DMS 273 (cell line): ENCODE data around the gene NNMT.

Experiments
- DNase-seq: peaks from one replicate; lab custom pipeline; 2025; ENCODE audit not compliant: unreplicated experiment; lab: John Stamatoyannopoulos, UW

Gene NNMT

DNA sequence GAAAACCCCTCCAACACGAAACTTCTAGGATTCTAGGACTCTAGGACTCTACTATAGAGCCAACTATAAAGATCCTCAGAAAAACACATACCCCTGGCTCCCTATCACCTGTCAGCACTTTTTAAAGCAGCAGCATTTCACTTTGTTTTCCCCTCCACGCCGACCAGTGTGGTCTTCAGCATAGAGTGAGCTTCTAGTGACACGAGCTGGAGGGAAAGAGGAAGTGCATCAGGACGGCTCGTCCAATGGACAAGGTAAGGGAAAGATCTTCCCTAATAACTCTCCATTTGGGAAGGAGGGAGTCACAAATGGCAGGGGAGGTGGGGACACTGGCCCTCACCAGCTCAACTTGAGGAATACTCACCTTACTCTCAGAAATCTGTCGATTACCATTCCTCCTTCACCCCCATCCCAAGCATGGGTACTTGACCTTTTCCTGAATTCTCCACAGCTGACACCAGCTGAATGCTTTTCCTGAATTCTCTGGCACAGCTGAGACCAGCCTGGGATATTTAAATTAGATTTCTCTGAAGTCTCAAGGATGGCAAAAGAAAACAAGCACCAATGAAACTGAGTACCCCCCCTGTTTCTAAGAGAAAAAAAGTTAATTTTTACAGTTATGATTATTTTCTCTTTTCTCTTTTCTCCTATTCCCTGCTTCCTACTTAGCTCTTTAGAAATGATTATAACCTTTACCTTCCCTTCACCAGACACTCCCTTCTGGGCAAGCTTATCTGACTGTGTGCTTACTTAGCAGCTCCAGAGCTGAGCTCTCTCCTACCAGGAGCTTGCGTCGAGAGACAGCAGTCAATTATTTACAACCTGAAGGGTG is 33.3 kb upstream of the NNMT start:
- peak; percentile 72 for DNase-seq

DNA sequence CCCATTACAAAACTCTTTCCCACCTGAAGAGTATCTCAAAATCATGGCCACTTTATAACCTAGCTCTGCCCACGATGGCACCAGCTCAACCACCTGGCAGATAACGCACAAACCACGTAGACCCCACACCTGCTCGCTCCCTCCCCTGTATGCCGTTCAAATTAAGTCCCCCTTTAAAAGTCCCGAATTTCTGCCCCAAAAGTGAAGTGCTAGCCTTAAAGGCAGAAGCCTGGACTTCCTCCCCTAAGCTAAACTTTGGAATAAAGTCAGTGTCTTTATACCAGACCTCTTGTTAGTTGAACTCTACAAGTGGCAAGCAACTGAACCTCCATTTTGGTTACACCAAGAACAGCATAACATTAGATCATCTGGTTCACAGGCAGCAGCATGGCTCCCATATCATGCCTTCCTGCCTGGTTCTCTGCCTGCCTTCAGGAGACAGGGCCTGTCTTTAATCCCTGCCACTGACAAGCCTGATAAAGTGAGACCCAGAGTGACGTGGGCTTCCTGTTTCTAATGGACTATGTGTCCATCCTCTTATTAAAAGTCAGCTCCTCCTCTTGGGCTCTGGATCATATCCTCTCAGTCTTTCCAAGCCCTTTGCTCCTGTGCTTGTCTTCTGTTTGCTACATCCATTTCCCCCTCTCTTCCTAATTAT is 32.6 kb upstream of the NNMT start:
- DNase-seq: no peak

DNA sequence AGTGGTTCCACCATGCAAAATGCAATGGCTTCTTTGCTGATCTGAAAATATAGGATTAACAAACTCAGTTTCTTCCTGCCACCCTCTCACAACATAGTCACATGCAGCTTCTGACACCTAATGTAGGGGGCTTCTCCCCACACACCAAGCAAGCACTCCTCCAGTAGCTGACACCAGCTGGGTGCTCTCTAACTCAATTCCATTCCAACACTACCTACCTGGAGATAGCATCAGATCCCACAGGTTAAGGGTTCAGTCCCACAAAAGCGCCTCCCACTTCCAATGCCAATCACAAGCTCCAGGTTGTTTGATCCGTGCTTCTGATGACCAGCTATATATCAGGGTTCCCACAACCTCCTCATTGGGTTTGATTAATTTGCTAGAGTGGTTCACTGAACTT is 31.8 kb upstream of the NNMT start:
- DNase-seq: no peak

DNA sequence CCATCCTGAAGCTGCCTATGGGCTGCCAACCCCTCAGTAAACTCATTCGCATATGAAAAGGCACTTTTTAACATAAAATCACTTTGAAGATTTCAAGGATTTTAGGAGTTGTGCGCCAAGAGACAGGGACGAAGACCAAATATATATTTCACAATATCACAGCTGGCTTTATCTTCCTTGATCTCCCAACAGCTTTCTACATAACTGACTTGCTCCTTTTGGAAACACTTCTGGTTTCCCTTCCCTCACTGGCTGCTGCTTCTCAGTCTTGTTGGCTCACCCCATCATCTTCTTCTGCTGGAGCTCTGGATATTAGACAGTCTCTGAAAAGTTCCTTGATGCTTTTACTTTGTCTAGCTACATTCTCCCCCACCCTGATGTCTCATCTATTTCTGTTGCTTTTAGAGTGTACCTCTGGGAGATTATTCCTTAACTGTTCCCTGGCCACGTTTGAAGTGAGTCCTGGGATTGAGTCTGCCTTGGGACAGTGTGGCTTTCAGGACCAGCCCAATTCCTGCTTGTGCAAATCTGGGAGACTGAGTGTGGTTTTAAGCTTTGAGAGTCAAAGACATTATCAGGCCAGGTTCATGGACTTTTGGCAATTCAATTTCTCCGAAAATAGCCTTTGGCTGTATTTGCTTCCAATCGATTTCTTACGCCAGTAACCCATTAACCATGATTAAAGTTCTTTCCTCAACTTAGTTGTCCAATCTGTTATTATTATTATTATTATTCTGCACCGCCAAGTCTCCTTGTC is 30.9 kb upstream of the NNMT start:
- no peak for DNase-seq

DNA sequence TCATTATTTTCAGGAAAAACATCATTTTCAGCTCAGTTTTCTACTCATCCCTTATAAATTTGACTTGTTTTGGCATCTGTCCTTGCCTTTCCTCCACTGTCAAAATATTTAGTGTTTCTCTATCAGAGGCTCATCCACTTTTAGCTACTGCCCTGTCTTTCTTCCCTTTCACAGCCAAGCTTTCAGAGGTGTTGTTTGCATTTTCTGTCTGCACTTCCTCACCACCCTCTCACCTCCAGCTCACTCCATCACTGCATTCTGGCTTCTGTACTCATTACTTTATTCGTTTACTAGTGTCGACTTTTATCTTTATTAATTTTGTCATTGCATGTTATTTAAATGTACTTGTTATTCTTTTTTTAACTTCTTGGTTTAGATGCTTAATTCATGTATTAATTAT is 26.7 kb upstream of the NNMT start:
- DNase-seq: no peak

DNA sequence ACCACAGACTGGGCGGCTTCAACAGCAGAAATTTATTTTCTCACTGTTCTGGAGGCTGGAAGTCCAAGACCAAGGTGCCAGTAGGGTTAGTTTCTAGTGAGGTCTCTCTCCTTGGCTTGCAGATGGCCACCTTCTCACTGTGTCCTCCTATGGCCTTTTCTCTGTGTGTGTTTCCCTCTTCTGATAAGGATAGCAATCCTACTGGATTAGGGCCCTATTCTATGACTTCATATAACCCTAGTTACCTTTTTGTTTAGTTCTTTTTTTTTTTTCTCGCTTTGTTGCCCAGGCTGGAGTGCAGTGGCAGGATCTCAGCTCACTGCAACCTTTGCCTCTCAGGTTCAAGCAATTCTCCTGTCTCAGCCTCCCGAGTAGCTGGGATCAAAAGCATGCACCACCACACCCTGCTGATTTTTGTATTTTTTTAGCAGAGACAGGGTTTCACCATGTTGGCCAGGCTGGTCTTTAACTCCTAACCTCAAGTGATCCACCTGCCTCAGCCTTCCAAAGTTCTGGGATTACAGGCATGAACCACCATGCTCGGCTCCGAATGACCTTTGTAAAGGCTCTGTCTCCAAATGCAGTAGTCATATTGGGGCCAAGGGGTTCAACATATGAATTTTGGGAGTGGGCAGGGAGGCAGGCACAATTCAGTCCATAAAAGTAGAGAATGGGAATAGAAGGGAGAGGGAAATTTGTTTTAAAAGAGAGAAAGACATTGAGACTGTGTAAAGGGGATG is 25.5 kb upstream of the NNMT start:
- no peak for DNase-seq

DNA sequence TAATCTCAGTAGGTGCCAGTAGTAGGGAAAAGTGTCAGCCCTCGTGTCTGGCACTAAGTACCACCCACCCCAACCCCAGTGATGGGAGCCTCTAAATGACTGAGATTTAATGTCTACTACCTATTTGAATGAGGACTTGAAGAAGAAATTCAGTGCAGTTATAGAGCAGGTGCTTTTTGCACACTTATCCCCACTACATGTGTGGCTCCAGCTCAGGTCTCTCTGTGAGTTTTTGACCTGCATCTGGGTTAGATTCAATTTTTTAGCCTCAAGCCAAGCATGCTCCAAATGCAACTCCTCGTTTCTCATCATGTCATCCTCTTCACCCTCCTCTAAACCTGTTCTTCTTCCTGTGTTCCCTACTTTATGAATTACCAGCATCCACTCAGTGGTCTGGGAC is 24.9 kb upstream of the NNMT start:
- no peak for DNase-seq

DNA sequence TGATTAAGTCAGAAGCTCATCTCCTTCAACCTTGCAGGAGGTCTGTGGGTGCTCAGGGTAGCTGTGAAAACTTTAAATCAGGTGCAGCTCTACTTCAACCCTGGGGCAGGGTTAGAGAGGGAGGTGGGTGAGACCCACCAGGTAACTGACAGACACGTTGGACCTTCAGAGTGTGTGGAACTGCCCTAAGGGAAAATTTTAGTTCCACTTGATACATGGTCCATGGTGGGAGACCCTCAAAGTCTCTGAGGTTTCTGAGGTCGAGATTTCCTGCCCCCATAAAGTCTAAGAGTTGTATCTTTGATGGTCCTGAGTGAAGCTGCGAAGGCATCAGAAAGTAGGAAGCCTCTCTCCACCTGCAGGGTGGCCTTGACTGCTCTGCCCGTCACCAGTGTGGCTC is 23.9 kb upstream of the NNMT start:
- DNase-seq: no peak

DNA sequence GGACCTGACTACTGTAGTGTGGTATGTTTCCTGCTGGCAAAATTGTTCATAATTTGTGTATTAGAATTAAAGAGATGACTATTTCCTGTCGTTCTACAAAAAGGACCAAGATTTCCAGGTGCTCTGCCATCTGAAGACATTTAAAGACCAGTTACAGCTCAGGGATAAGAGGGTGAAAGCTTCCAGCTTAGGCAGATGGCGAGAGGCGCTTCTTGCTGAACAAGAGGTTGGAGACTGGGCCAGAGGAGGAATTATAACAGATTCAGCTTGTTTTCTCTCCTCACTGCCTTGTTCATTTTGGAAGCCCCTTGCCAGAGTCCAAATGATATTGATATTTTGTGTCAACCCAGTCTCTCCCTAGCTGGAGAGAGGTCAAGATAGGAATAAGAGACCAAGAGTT is 23.1 kb upstream of the NNMT start:
- DNase-seq: no peak

DNA sequence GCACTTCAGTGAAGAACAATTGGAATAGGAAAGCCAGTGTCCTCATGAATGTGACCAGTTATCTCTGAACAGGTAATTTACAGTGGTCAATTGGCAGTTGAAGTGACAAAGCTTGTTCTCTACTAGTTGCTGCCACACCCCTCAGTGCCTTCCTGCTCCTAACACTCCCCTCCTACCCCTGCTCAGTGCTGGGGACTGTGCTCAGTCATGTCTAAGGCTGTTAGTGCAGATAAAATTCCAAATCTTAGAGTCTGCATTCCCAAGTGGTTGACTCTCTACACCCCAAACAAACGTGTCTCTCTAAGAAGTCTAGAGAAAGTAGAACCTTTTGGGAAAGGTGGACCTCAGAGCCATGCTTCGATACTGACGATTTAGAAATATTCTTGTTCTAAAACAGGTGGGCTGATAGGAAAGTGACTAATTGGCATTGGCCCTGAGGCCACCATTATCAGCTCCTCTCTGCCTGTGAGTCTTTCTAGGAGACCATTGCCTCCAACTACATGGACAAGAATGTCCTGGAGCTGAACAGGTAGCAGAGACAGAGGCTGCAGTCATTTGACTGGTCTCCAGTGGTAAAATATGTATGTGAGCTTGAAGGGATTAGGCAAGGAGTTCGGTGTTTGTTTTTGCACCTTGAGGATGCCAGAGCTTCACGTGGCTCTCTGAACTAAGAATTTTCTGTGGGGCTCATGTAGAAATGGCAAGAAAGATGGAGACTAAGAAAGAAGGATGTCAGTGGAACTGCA is 22.1 kb upstream of the NNMT start:
- no peak for DNase-seq

DNA sequence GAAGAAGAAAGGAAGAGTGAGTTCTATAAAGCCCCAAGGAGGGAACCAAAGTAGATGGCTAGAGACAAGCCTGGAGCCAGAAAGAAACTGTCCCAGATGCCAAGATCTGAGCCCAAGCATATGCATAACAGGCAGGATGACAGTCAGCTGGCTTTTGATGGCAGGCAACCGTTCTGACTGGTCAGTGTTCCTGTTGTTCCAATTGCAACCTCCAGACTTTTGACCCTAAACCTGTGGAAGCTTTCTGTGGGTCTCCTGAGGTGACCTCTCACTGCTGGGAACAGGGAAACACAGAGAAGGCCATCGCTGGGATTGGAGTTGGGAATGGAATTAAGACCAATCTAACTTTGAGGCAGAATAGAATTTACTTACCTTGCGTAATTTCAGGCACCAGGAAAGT is 21.6 kb upstream of the NNMT start:
- no peak for DNase-seq

DNA sequence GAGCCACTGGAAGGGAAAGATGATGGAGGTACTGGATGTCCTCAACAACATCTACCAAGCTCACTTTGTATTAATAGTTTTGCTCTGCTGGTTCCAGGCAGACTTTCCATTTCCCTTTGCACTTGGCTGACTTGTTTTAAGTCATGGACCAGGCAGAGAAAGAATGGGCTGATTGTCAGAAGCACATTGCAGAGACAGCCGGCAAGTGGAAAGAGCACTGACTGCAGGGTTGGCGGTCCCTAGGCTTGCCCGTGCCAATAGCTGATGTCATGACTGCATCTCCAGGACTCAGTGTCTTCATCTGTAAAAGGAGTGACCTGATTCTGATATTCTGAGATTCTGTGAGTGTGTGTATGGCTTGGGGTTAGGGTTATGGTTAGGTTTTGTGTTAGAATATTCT is 20.9 kb upstream of the NNMT start:
- DNase-seq: no peak

DNA sequence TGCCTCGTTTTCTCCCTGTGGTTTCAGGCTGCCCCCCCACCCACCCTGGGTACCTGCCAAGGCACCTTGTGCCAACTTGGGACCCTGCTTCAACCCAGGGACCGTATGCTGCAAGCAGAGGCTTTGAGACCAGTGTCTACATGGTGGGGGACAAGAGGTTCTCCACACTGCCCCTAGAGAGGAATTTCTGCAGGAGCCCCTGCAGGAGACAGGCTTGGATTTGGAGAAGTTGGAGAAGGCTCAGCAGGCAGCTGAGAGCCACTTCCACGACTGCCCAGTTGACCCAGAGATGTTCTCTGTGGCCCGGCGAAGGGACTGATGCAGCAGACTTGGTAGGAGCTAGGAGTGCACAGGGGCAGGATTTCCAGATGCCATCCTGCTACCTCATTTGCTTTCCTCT is 20.1 kb upstream of the NNMT start:
- DNase-seq: no peak

DNA sequence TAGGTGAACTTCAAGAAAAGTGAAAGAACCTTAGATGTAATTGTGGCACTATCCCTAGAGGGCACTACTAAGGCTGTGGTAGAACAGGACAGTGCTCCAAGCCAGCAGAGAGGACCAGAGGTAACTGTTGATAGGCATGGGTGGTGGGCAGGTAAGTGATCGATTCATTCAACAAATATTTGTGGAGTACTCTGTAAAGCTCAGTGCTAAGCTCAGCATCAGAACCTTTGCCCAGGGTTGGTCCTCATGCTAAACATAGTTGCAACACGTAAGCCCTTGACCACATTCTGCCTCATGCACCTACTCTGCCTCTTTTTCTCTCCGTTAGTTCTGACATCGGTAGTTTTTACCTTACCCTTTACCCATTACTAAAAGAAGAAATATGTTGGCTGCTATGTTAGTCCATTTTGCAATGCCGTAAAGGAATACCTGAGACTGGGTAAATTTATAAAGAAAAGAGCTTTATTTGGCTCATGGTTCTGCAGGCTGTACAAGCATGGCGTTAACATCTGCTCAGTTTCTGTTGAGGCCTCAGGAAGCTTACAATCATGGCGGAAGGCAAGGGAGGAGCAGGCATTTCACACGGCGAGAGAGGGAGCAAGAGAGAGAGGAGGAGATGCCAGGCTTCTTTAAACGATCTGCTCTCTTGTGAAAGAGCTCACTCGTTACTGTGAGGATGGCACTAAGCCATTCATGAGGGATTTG is 18.4 kb upstream of the NNMT start:
- DNase-seq: no peak

DNA sequence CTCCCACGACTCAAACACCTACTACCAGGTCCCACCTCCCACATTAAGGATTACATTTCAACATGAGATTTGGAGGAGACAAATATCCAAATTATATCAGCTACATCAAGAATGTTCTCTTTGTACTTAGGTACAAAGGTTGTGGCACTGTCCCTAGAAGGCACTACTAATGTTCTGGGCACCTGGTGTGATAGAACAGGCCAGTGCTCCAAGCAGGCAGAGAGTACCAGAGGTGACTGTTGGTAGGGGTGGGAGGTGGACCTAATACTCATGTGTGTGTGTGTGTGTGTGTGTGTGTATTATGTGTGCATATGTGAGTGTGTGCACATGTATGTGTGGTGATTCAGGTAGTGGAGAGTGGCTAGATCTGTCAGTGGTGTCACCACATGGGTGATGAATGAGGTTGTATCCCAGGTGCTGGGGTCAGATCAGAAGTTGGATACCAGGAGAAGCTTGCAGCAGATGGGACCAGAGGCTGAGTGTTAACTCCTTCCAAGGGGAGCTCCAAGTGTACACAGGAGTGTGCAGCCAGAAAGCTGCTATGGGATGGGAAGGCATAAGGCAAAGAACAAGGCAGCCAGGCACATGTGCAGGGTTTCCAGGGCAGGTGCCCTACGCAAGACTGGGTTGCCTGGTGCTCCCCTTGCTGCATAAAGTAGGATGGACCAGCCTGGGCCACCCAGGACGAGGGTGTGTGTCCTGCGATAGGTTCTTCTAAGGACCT is 17.7 kb upstream of the NNMT start:
- no peak for DNase-seq

DNA sequence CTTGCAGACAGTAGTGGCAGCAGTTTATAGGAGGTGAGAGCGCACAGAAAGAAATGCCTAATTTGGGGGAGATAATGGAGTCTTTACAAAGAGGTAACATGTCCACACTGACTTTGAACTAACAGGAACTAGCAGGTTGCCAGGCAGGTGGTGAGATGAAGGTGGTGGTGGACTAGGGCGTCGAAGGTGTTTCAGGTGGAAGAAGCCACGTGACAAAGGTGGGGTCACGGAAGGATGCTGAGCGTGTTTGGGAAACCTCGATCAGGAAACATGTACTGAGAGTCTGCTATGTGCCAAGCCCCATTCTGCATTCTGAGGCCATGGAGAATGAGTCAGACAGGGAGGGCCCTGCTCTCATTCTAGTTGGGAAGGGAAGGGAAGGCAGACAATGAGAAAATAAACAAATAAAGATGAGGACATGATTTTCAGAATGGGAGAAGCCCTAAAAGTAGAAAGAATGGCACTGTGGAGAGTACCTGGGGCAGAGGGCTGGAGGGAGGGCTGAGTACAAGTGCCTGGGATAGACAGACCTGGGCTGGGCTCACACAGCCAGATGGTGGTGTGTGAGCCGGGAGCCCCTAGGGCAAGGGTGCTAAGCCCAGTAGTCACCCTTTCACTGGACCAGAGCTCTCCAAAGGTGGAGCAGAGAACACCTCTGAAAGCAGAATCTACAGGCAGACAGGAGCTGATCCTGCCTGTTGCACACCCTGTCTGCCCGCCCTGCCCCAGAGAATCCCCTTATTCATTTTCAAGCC is 16.2 kb upstream of the NNMT start:
- no peak for DNase-seq

DNA sequence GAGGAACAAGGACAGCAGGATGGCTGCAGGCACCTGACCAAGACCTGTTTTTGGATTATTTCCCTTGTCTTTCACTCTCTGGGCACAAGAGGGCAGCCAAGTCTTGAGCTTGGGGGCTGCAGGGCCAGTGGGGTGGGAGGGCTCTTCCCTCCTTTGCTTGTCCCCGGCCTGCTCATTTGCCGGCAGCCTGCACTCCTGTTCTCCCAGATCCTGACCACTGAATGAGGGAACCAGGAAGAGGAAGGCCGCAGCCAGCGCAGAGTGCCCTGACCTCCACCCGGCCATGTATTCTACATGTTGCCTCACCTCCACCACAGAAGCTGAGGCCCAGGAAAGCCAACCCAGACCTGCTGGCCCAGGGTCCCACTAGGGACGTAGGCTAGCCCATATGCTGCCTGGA is 15.5 kb upstream of the NNMT start:
- peak; percentile 79 for DNase-seq

DNA sequence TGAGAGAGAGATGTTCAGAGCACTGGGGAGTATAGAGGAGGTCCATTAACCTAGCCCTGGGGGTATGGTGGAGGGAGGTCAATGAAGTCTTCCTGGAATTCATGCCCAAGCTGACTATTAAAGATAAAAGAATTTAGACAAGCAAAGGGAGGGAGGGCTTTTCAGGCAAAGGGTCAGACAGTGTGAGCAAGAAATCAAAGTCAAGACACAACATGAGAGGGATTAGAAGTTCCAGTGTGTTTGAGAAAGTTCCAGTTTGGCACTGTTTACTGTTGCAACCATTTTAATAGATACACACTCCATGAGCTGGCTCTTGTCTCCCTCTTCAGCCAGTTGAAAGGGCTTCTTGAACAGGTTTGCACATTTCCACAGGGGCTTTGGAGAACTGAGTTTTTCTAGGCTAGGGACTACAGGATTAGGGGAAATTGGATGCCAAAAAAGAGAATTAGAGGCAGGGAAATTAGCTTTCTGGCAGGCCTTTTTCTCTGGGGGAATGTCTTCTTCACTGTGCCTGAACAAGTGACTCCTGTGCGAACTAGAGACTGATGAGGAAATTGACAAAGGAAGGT is 14.7 kb upstream of the NNMT start:
- DNase-seq: no peak
